Right ventricle myocardium superior (tissue), 1 donor: ENCODE data around the gene TRMT10B. TPM values are rescaled to one million over a fixed set of nuclear protein-coding genes. Genes with fewer than 3 reads are reported as not detected.
"Not testable (repeated sequence)": the region's sequence is repeated elsewhere in the genome, so short reads cannot be mapped to it uniquely, and the experiment has no call there.

Experiments
- ATAC-seq: fragments of 200-7000 bp; cut with Tn5 transposase; one replicate; pipeline ENCODE4 v1.9.1; 2020; ENCODE audit warnings: mild to moderate bottlenecking; ENCODE audit not compliant: poor library complexity
- DNase-seq: peaks from one replicate; pipeline ENCODE4 v3.0.0-alpha.2; 2020
- intact Hi-C: fragments of 100-400 bp; cut with DNase I; formaldehyde crosslinking; loops from one replicate; pipeline ENCODE4 v1.11.2; 2022
- total RNA-seq: library from RNA; stranded (reverse); fragmentation: NEBNext Ultra II Directional; extraction: Animal tissue kit (Norgen Biotek cat#: 25700); gene quantifications from one replicate; pipeline ENCODE4 v1.2.1, GENCODE V29; 2021
- donor health status: DM: no; HTN: yes; CAD: no; lungs with severe emphysema.

Gene TRMT10B
- total RNA-seq, 1 donor from 2014 or later, result 3.7 TPM

DNA sequence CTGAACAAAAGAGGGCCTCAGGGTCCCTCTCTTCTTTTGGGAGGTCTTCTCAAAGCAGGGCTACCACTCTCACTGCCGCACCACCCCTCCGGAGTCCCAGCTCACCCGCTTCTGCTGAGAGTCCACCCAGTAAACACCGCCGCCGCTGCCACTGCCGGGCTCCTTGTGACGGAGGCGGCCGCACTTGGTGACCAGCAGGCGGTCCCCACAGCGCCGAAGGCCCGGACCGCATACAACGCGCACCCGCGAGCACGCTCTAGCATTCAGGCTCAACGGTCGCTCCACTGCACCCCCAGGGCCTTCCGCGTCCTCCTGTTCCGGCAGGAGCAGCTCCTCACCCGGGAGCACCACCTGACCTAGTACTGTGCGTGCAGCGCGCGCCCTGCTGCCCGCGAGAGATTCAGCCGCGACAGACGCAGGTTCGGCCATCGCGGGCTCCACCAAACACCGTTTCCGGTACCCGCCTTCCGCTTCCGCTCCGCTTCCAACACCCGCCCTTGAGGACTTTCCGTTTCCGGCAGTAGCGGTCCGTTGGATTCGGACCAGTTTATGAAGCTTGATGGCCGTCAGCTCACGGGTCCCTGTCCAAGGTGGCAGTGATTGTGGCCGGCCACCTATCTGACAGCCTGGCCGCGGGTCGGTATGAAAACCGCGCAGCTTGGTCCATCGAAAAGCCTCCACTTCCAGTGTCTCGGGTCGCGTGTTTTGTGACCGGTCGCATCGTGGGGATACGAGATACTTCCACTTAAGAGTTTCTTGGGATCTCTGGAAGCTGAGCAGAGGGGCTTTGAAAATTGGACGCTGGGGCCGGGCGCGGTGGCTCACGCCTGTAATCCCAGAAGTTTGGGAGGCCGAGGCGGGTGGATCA is 31.2 kb downstream of the TRMT10B start, which contains the start of gene EXOSC3:
TSS of gene EXOSC3 (minus strand) at position 449 of the 868 bp plus-strand sequence. CDS start at position 429, 20 bp downstream.
- intact Hi-C loops, result loop anchor here (2.0 kb wide), 1 partner anchor 14 kb away; no protein-coding TSS in a partner anchor
- ATAC-seq (peak; percentile 99), DNase-seq (peak; percentile 93)

DNA sequence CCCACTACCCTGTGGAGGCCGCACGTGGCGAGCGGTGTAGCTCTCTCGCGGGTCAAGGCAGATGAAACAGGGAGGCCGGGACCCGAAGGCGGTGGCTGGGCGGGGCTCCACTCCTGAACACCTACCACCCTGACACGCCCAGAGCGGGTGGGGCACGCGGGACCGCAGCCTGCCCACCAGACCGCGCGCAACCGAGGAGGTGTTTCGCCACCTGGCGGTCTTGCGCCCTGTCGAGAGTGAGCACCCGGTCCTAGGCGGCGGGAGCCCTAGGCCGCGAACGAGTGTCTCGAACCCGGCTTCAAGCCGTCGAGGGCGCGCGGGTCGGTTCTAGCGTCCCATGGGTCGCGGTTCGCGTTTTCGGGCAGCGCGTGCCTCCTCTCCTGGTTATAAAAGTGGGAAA is 33.5 kb downstream of the TRMT10B start:
- ATAC-seq (no peak), DNase-seq (no peak)
- intact Hi-C loops, result no loop called here

DNA sequence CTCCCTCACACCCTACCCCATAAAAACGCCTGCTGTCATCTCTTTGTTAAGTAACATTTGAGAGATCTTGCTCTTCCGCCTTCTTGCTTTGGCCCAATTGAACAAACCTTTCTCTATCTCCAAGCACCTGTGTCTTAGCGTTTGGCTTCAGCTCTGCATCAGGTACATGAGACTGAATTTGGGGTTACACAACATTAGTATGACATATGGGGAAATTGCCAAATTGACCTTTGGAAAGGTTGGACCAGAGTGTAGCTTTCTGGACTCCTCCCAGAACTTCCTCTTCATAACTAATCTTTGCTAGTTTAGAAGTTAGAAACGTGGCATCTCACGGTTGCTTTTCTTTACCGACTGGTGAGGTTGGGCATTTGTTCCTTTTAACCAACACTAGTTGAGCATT is 34.7 kb downstream of the TRMT10B start:
- ATAC-seq, result no peak
- no peak for DNase-seq
- intact Hi-C loops, result no loop called here

DNA sequence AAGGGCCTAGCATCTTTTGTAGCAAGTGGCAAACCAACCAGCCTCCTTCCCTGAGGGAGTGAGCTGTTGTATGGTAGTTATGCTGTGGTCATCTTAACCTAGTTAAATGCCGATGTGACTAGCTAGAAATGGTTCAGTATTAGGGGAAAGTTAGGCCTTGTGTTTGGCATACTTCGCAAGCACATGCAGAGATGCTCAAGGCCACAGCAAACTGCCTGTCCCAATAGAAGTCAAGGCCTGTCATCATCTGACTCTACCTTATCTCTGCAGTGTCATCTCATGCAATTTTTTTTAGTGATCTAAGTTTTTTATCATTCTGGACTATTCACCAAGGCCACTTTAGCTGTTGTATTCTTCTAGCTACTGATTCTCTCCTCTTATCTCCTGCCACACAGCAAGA is 36.5 kb downstream of the TRMT10B start:
- intact Hi-C loops, result no loop called here

DNA sequence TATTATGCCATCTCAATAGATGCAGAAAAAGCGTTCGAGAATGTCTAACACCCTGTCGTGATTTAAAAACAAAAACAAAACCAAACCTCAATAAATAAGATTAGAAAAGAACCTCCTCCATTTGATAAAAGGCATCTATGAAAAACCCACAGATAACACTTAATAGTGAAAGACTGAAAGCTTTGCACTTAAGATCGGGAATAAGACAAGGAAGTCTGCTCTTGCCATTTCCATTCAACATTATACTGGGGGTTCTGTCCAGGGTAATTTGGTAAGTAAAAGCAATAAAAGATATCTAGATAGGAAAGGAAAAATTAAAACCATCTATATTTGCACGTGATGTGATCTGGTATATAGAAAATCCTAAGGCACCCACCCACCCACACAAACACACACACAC is 38.5 kb downstream of the TRMT10B start:
- ATAC-seq (no peak), DNase-seq (no peak)
- intact Hi-C loops, result no loop called here

More for the DNA sequence above, 36.5 kb downstream of the TRMT10B start:
- DNase-seq, result no peak
- no peak for ATAC-seq

DNA sequence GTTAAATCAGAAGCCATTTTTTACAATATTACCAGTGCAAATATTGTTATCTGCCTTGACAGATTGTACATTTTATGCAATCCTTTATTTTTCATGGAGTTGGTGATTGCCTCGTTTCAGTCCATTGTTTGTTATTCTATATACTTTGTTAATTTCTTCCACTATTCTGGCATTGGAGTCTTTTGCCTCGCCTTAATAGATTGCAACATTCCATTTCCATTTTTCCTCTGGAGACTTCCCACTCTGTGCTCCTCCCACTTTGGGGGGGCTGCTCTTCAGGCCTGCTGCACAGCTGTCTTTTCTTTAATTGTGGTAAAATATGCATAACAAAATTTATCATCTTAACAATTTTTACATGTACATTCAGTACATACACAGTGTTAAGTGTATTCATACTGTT is 42.6 kb downstream of the TRMT10B start:
- intact Hi-C loops, result no loop called here
- DNase-seq (no peak), ATAC-seq (no peak)

DNA sequence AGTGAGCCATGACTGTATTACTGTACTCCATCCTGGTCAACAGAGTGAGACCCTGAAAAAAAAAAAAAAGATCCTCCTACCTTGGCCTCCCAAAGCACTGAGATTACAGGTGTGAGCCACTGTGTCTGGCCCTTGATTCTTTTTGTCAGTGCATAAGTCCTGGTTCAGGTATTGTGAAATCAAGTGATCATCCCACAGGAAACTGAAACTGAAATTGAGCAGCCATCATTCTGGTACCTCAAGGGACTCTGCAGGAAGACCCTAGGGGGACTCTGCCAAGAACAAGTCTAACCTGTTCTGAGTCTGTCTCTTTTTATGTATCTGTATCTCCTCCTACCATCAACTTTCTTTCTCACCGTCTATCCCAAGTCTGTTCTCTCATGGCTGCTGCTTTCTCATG is 45.1 kb downstream of the TRMT10B start:
- DNase-seq (no peak), ATAC-seq (no peak)
- intact Hi-C loops, result loop anchor here (2.0 kb wide), 1 partner anchor 14 kb away; the partner anchor contains the start of gene EXOSC3

DNA sequence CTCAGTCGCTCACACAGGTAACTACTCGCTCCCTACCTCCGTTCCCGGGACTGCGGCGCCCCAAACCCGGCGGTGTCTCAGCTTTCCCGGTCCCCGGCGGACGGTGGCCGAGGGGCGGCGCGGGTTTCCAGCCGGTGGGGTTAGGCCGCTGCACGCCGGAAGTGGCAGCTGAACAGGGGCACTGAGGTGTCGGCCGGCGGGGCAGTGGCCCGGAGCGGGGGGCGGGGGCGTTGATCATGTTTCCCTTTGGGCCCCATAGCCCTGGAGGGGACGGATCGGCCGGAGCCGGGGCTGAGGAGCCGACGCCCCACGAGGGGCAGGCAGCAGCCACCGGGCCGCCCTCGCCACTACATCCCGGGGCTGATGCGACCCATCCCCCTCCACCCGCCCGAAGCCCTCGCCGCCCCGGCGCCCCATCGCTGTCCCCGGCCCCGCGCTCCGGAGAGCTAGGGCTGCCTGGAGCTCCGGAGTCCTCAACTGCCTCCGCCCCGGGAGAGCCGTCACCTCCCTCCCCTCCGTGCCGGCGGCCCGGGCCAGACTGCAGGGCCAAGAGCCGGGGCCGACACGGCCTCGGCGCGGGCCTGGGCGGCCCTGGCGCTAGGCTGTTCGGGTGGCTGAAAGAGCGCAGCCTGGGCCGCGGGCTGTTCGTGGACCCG is 47.2 kb downstream of the TRMT10B start, which contains the start of gene DCAF10:
TSS of gene DCAF10 (plus strand) at position 167 of the 656 bp plus-strand sequence. CDS start at position 237, 70 bp downstream.
- ATAC-seq (peak; percentile 98), DNase-seq (peak; percentile 91)
- intact Hi-C loops, result no loop called here

DNA sequence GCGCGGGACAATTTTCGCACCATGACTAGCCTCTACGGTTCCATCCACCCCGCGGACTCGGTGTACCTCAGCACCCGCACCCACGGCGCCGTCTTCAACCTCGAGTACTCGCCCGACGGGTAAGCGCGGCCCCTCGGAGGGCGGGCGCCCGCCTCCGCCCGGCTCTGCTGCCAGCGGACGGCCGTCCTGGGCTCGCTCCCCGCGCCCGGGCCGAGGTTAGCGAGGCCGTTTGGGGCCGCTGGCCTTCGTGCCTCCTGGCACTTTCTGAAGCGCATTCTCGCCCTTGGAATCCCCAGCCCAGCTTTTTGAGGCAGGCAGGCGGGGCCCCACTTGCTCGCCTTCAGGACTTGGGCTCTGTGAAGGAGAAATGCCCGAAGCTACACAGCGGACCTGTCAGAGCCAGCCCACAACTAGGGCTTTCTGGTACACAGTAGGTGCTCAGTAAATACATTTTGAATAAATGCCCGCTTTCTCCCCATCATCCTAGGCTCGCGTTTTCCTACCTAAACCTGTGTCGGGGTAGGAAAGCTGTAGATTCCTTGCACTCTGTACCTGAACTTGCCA is 47.8 kb downstream of the TRMT10B start:
- intact Hi-C loops, result no loop called here
- DNase-seq (peak; percentile 50), ATAC-seq (peak; percentile 38)

DNA sequence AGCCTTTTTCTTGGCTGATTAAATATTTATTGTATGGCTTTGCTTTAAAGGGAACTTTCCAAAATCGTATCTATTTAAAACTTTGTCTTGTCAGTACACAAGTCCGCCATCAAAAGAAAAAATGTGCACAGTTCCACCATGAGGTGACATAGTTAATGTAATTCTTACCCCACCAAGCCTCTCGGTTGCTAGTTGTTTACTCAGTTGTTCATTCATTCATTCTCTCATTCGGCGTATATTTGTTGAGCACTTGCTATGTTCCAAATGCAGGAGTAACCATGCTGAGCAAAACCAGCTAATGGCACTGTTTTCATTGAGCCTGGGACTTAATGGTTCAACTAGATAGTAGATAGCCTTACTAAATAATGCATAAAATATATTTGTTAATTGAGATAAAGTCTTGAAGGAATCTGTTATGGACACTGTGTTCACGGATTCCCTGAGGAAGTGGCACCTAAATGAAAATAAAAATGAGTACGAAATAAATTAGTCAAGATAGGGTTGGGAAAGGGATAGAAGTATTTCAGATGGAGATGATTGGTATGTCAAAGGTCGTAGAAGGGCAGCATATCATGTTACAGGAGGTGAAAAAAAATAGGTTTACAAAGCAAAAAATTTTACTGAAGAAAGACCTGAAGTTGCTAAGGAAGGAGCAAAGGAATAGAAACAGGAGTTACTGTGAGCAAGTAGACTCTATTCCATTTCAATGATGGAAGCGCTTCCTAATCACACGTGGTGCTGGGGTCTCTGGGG is 48.5 kb downstream of the TRMT10B start:
- intact Hi-C loops, result no loop called here
- no peak for DNase-seq
- no peak for ATAC-seq

DNA sequence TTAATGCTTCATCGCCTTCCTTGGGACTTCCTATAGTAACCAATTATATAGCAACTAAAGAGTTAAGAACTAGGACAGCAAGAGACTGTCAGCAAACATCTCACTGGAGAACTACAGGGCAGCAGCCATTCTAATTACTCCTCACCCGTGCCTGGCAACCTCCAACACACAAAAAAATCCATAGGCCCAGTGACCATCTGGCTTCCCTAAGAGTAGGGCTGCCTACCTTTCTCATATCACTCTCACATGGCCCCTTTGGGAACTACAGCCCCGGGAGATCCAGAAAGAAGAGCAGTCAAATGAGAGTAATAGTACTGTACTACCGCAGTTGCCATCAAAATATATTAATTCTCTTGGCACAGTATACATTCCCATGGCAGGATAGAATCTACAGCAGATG is 52.7 kb downstream of the TRMT10B start:
- DNase-seq (no peak), ATAC-seq (no peak)
- intact Hi-C loops, result no loop called here

DNA sequence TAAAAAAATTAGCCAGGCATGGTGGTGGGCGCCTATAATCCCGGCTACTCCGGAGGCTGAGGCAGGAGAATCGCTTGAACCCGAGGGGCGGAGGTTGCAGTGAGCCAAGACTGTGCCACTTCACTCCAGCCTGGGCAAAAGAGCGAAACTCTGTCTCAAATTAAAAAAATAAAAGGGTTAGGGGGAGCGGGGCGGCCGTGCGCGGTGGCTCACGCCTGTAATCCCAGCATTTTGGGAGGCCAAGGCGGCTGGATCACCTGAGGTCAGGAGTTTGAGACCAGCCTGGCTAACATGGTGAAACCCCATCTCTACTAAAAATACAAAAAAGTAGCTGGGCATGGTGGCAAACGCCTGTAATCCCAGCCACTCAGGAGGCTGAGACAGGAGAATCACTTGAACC is 56.1 kb downstream of the TRMT10B start:
- DNase-seq, ATAC-seq, intact Hi-C loops: not testable (repeated sequence)

DNA sequence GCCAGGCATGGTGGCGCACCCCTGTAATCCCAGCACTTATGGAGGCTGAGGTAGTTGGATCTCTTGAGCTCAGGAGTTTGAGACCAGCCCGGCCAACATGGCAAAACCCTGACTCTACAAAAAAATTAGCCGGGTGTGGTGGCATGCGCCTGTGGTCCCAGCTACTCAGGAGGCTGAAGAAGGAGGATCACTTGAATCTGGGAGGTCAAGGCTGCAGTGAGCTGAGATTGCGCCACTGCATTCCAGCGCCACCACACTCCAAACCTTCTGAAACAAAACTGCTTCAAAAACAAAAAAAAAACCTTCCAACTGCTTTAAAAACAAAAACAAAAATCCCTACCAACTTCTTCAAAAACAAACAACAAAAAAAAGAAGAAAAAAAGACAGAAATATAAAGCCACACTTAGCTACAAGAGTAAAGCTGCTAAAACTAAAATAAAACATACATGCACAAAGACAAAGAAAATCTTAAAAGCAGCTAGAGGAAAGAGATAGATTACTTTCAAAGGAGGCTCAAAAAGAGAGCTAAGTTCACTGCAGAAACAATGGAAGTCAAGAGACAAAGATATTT is 58.4 kb downstream of the TRMT10B start:
- ATAC-seq (no peak), DNase-seq (no peak)
- intact Hi-C loops, result no loop called here

DNA sequence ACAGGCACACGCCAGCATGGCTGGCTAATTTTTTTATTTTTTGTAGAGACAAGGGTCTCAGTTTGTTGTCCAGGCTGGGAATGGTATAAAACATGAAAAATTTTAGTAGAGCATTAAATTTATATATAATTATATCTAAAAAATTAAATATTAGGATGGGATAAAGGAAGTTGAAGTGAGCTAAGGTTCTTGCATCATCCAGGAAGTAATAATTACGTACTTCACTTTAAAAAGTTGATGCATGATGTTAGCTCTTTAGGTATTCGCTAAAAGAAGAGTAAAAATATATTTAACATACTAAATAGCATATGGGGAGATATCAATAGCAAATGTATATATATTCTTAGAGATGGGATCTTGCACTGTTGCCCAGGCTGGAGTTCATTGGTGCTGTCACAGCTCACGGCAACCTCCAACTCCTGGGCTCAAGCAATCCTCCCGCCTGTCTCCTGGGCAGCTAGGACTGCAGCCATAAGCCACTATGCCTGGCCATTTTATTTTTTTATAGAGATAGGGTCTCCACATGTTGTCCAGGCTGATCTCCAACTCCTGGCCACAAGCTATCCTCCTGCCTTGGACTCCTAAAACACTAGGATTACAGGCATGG is 59.3 kb downstream of the TRMT10B start:
- ATAC-seq (no peak), DNase-seq (no peak)
- intact Hi-C loops, result no loop called here

DNA sequence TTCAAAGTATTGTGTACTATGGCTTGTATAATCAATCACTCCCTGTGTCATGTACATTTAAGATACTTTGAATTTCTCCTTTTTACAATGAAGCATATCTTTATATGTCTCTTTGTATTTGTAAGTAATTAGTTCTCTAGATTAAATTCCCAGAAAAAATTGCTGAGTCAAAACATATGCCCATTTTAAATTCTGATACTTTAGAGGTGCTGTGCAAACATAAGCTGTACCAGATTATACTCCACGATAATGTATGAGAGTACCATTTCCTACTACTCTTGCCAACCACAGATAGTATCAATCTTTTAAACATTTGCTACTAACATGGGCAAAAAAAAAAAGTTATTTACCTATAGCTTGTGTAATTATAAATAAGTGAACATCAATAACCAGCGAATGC is 65.2 kb downstream of the TRMT10B start:
- DNase-seq, result no peak
- intact Hi-C loops, result no loop called here

DNA sequence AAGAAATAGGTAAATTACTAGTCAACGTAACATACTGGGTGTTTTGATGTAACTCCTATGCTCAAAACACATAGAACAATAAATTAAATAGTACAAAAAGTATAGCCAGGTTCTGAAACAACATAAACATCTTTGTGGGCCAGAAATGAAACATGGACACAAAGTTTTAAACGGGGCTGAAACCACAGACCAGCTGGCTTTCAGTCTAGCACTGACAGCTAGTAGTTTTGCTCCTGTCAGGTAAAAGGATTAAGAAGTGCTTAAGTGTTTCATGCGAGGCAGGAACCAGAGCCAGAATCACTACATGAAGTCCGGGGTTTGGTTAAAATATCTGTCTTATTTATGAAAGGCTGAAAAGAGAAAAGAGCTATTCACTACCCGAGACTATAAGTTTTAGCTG is 66.5 kb downstream of the TRMT10B start:
- intact Hi-C loops, result no loop called here
- ATAC-seq, result no peak
- DNase-seq, result no peak

More for the DNA sequence above, 65.2 kb downstream of the TRMT10B start:
- no peak for ATAC-seq

DNA sequence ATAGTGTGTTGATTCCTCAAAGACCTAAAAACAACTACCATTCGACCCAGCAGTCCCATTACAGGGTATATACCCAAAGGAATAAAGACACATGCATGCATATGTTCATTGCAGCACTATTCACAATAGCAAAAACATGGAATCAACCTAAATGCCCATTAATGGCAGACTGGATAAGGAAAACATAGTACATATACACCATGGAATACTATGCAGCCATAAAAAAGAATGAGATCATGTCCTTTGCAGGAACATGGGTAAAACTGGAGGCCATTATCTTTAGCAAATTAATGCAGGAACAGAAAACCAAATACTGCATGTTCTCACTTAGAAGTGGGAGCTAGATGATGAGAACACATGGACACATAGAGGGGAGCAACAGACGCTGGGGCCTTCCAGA is 71.6 kb downstream of the TRMT10B start:
- ATAC-seq, DNase-seq, intact Hi-C loops: not testable (repeated sequence)
